ENCODE data around the gene UBE2H.
"Not testable (repeated sequence)": the region's sequence is repeated elsewhere in the genome, so short reads cannot be mapped to it uniquely, and the experiment has no call there.

Gene UBE2H

GRCh38 chr7:129872054-129872453 is 80.7 kb downstream of the UBE2H start:
- no peak for DNase-seq (ENCODE audit: low read depth in 2 of 2)

- no peak for DNase-seq (ENCODE audit: low read depth in 2 of 2)
Observed at GRCh38 chr7:129870668-129871067, 82.1 kb downstream of the UBE2H start.

GRCh38 chr7:129866251-129866650 is 86.5 kb downstream of the UBE2H start:
- DNase-seq (ENCODE audit: low read depth in 2 of 2): no peak

DNA sequence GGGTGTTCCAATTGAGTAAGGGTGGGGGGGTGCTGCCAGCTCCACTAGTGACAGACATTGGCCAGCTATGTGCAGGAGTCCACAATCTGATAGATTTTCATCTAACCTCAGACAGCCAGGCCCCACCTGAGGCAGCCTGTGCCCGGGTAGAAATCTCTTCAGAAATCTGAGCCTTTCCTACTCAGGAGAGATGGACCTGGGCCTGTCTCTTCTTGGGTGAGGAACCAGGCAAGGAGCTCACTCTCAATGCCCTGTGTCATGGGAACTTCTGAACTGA is 86.9 kb downstream of the UBE2H start:
- DNase-seq (ENCODE audit: low read depth in 2 of 2): no peak

GRCh38 chr7:129865093-129865924 is 87.5 kb downstream of the UBE2H start:
- no peak for DNase-seq (ENCODE audit: low read depth in 2 of 2)

DNA sequence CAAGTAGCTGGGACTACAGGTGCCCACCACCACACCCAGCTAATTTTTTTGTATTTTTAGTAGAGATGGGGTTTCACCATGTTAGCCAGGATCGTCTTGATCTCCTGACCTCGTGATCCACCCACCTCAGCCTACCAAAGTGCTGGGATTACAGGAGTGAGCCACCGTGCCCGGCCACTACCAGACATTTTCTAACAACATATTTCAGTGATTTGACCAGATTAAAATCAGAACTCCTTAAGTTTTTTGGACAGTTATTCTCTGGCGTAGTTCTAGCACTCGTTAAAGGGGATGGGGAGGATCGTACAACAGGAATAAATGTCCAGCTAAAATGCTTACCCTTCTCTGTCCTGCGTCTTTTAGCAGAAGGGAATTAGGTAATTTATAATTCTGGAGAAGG is 88.1 kb downstream of the UBE2H start:
- not testable (repeated sequence) for DNase-seq (ENCODE audit: low read depth in 2 of 2)

DNA sequence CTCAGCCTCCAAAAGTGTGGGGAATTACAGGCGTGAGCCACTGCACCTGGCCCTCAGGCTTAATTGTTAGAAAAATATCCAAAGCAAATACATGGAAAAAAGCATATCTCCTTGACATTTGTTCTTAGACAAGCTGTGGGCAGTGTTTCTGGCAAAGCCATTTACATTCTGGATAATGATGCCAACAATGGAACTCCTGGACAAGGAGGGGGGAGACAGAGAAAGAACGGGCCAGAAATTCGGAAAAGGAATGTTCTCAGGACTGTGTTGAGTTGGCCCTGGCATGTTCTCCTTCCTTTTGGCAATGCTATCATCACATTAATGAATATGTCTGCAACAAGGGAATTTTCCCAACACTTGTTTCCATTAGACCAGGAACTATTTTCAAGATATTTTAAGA is 88.7 kb downstream of the UBE2H start:
- no peak for DNase-seq (ENCODE audit: low read depth in 2 of 2)

- DNase-seq (ENCODE audit: low read depth in 2 of 2): no peak
Observed at GRCh38 chr7:129862682-129863081, 90.1 kb downstream of the UBE2H start.

DNA sequence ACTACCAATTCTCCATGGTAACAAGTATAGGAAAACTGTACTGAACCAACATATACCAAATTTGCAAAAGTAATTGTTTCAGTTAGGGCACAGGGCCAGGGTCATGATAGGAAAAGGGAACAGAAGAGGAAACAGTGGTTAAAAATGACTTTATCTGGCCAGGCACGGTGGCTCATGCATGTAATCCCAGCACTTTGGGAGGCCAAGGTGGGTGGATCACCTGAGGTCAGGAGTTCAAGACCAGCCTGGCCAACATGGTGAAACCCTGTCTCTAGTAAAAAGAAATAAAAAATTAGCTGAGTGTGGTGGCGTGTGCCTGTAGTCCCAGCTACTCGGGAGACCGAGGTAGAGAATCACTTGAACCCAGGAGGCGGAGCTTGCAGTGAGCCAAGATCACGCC is 92.0 kb downstream of the UBE2H start:
- not testable (repeated sequence) for DNase-seq (ENCODE audit: low read depth in 2 of 2)

GRCh38 chr7:129859183-129859582 is 93.6 kb downstream of the UBE2H start:
- no peak for DNase-seq (ENCODE audit: low read depth in 2 of 2)

- no peak for DNase-seq (ENCODE audit: low read depth in 2 of 2)
Observed at GRCh38 chr7:129858490-129858889, 94.3 kb downstream of the UBE2H start.

DNA sequence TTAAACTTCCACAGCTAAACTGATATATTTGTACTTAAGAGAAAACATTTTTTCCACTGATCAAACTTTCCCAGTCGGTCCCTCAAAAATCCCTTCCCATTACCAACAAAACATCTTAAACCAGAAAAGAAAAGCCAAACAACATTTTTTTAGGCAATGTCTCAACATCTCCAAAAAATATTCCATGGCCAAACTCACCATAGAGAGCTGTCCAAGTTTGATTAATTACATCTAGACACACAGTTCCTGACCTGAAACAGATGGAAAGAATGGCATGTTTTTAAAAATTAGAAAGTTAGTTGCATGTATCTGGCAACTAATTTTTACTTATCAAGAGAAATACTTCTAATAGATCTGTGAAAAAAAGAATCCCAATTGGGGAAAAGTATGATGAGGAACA is 95.4 kb downstream of the UBE2H start:
- DNase-seq (ENCODE audit: low read depth in 2 of 2): no peak

GRCh38 chr7:129855935-129856717 is 96.6 kb downstream of the UBE2H start:
- no peak for DNase-seq (ENCODE audit: low read depth in 2 of 2)

- DNase-seq (ENCODE audit: low read depth in 2 of 2): no peak
Observed at GRCh38 chr7:129855234-129855673, 97.5 kb downstream of the UBE2H start.

DNA sequence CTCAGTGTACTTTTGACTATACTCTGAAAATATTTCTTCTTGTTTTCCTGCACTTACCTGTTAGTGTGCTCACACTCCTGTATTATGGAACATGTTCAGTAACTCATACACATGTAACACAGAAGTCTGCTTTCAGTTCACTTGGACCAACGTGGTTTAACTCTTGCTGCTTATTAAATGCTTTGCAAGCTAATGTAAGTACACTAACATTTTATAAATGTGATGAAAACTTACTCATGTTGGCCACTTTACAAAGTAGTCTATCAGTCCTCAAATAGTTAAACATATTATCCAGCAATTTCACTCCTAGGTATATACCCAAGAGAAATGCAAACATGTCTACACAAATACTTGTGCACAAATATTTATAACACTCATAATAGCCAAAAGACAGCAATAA is 98.4 kb downstream of the UBE2H start:
- no peak for DNase-seq (ENCODE audit: low read depth in 2 of 2)

- DNase-seq (ENCODE audit: low read depth in 2 of 2): no peak
Observed at GRCh38 chr7:129853661-129854268, 99.0 kb downstream of the UBE2H start.

- DNase-seq (ENCODE audit: low read depth in 2 of 2): no peak
Observed at GRCh38 chr7:129851809-129852208, 101.0 kb downstream of the UBE2H start.

- no peak for DNase-seq (ENCODE audit: low read depth in 2 of 2)
Observed at GRCh38 chr7:129851174-129851573, 101.6 kb downstream of the UBE2H start.

GRCh38 chr7:129848436-129848835 is 104.3 kb downstream of the UBE2H start:
- DNase-seq (ENCODE audit: low read depth in 2 of 2): no peak

- DNase-seq (ENCODE audit: low read depth in 2 of 2): no peak
Observed at GRCh38 chr7:129845972-129846327, 106.8 kb downstream of the UBE2H start.

DNA sequence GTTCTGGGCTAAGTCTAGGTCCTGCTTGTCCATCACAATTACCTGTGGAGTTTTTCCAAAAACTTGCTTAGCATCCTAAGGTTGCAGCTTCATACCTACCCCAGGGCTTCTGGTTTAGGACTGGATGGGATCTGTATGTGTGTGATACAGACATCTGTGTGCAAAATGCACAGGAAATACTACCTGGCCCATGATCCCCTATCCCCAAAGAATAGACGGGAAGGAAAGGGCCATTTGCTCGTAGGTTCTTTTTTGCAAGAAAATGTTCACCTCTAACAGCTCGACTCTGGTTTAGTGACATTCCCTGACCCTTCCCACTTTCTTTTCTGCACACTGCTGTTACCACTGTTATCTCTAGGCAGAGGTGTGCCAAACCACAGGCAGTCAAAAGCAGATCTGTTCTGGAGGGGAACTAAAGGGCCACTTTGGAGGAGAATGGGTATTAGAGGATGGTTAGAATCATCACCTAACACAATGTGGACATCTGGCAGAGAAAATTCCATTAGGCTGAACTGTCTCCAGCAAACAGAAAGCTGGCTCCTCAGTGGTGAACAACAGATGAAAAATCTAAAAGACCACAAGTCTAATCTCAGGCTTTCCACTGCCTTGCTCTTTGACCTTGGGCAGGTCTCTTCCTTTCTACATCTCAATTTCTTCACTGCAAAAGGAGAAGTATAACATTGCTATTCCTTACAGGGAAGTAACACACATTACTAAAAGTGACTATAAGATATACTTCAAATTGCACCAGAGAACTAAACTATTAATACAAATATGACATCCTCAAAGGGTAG is 107.4 kb downstream of the UBE2H start:
- DNase-seq (ENCODE audit: low read depth in 2 of 2): no peak

All from stimulated activated CD8-positive, alpha-beta memory T cell treated with anti-CD3 and anti-CD28 coated beads, Interleukin-7, amount 100 ng/mL, for 1 hour (primary cell).